HepG2 (cell line): Measurements from ENCODE around the gene OGA. TPM values are rescaled to one million over a fixed set of nuclear protein-coding genes. Genes with fewer than 3 reads are reported as not detected.

Experiments
- AGO1 ChIP-seq: fragments of 200-400 bp; formaldehyde crosslinking; IDR thresholded peaks from 2 replicates; pipeline ENCODE4 v1.6.1; 2017; ENCODE audit warnings: mild to moderate bottlenecking, low read depth, low read length, moderate library complexity; ENCODE audit not compliant: poor library complexity, severe bottlenecking
- DR1 ChIP-seq: sonication (generic); formaldehyde crosslinking; IDR thresholded peaks from 2 replicates; pipeline ENCODE4 v1.8.0; 2021; ENCODE audit warnings: mild to moderate bottlenecking, missing genetic modification reagents, inconsistent platforms
- ESRRA ChIP-seq: sonication (generic); formaldehyde crosslinking; IDR thresholded peaks from 2 replicates; pipeline ENCODE4 v1.5.1; 2020; ENCODE audit warnings: mild to moderate bottlenecking, low read depth, missing genetic modification reagents
- HHEX ChIP-seq: IDR thresholded peaks from 2 replicates; pipeline ENCODE4 v1.6.1; 2016; ENCODE audit warnings: control low read depth
- MED1 ChIP-seq: sonication (generic); formaldehyde crosslinking; IDR thresholded peaks from 2 replicates; pipeline ENCODE4 v1.4.0; 2020; ENCODE audit warnings: missing genetic modification reagents
- SIN3B ChIP-seq: fragments of 150-350 bp; IDR thresholded peaks from 2 replicates; pipeline ENCODE4 v1.6.1; 2014; ENCODE audit warnings: low read length
- SRF ChIP-seq: IDR thresholded peaks from 2 replicates; pipeline ENCODE4 v1.6.1; 2011; ENCODE audit warnings: mild to moderate bottlenecking, low read depth, low read length, moderate library complexity
- TAF1 ChIP-seq: sonication (generic); formaldehyde crosslinking; IDR thresholded peaks from 2 replicates; pipeline ENCODE4 v1.4.0; 2020; ENCODE audit warnings: missing genetic modification reagents
- ZNF274 ChIP-seq: sonication (generic); formaldehyde crosslinking; IDR thresholded peaks from 2 replicates; pipeline ENCODE4 v1.5.1; 2020; ENCODE audit warnings: mild to moderate bottlenecking, missing genetic modification reagents
- ZNF382 ChIP-seq: sonication (generic); formaldehyde crosslinking; IDR thresholded peaks from 2 replicates; pipeline ENCODE4 v1.5.0; 2020; ENCODE audit warnings: missing genetic modification reagents, mild to moderate bottlenecking, borderline replicate concordance
- ZNF441 ChIP-seq: sonication (generic); formaldehyde crosslinking; IDR thresholded peaks from 2 replicates; pipeline ENCODE4 v1.7.0; 2021; ENCODE audit warnings: missing genetic modification reagents, borderline replicate concordance
- ZNF768 ChIP-seq: sonication (generic); formaldehyde crosslinking; IDR thresholded peaks from 2 replicates; pipeline ENCODE4 v1.4.0; 2020; ENCODE audit warnings: missing genetic modification reagents
- ZSCAN25 ChIP-seq: sonication (generic); formaldehyde crosslinking; IDR thresholded peaks from 2 replicates; pipeline ENCODE4 v1.8.0; 2022; ENCODE audit warnings: mild to moderate bottlenecking, missing genetic modification reagents
- polyA plus RNA-seq, 8 experiments: library from polyadenylated mRNA; depleted of rRNA in 3 of 8; stranded (reverse) in 7 of 8; unstranded in 1 of 8; fragments of >200 nt; fragmentation: Illumina TruSeq in 4 of 8; extraction: Trizol in 4 of 8; gene quantifications; 2 replicates each; pipeline versions ENCODE4 v1.2.1 to v1.2.3, GENCODE V29; 2011 to 2016; ENCODE audit warnings: low read depth in 4 of 8, missing spikeins in 1 of 8, mixed read lengths in 1 of 8; ENCODE audit not compliant: insufficient read depth in 1 of 8
- total RNA-seq, 5 experiments: library from RNA; depleted of rRNA; stranded (reverse); fragments of >200 nt; fragmentation: Illumina TruSeq; extraction: Trizol; gene quantifications; 2 replicates each; pipeline ENCODE4 v1.2.3, GENCODE V29; 2016; ENCODE audit warnings: low read depth in 1 of 5
- TF ChIP-seq, protein P1 (sequence below): sonication (generic); formaldehyde crosslinking; IDR thresholded peaks from 2 replicates; pipeline ENCODE4 v1.4.0; 2020; ENCODE audit warnings: low read depth, missing genetic modification reagents
- TF ChIP-seq, protein P2 (sequence below): sonication (generic); formaldehyde crosslinking; IDR thresholded peaks from 2 replicates; pipeline ENCODE4 v1.5.1; 2020; ENCODE audit warnings: mild to moderate bottlenecking, missing genetic modification reagents
- TF ChIP-seq, protein P3 (sequence below): sonication (generic); formaldehyde crosslinking; conservative IDR thresholded peaks from 2 replicates; pipeline ENCODE4 v1.4.0; 2020; ENCODE audit warnings: missing genetic modification reagents

The OGA gene
- total and polyA plus RNA-seq, 2 of the 13 experiments (the other 11 are each of a cell fraction or from before 2014, with no cell fraction given) = 33.2 to 39.8 TPM

DNA sequence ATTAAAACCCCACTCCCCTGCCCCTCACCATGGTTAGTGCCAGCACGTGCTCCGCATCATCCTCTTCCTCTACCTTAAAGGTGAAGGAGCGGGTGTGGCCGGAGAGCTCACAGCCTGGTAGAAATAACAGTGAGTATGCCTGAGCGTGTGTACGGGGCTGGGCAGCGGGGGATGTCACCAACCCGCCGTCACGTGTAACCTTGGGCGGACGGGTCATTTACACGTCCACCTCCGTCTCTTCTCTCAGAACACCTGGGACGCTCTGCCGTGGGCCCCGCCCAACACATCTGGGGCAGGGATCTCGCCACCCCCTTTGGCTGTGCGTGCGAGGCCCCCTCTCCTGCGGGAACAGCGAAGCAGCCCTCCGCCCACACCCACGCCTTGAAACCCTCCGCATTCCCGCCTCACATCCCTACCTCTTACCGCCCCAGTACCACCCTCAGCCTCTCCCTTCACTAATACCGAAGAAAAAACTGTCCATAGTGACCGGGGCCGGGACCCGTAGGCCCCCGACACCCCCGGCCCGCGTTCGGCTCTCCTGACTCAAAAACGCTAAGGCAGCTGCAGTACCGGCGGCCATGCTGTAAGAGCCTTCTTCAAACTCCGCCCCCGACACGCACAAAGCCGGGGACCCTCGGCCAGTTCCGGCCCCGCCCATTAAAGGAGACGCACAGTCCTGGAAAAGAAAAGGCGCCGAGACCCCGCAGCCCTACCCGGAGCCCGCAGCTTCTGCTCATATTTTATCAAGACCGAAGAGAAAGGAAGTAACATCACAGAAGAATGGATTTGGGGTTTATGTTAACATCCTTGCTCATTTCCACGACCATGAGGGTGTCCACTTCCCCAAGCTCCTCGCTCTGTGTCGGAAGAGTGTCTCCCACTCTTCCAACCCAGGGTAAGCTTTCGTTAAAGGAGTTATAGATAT, 35.2 kb downstream of the OGA start, which contains the start of gene NPM3 (continued):
- TF ChIP-seq AGO1 (peak; percentile 79), ZNF382 (CRISPR knock-in tag) (no peak), TAF1 (CRISPR knock-in tag) (peak; percentile 64; the same call in 1 of the 2 replicates), MED1 (CRISPR knock-in tag) (0 out of 2 replicates have a peak, but pooled peaks have one; percentile 22), ZNF274 (CRISPR knock-in tag) (no peak; the same call in 1 of the 2 replicates), HHEX (CRISPR knock-in tag) (no peak), SIN3B (peak; percentile 93), SRF (no peak), ZSCAN25 (no peak), DR1 (CRISPR knock-in tag) (no peak), ZNF441 (CRISPR knock-in tag) (peak; percentile 75), ESRRA (CRISPR knock-in tag) (no peak), ZNF768 (no peak)
- TF ChIP-seq, protein P1, sequence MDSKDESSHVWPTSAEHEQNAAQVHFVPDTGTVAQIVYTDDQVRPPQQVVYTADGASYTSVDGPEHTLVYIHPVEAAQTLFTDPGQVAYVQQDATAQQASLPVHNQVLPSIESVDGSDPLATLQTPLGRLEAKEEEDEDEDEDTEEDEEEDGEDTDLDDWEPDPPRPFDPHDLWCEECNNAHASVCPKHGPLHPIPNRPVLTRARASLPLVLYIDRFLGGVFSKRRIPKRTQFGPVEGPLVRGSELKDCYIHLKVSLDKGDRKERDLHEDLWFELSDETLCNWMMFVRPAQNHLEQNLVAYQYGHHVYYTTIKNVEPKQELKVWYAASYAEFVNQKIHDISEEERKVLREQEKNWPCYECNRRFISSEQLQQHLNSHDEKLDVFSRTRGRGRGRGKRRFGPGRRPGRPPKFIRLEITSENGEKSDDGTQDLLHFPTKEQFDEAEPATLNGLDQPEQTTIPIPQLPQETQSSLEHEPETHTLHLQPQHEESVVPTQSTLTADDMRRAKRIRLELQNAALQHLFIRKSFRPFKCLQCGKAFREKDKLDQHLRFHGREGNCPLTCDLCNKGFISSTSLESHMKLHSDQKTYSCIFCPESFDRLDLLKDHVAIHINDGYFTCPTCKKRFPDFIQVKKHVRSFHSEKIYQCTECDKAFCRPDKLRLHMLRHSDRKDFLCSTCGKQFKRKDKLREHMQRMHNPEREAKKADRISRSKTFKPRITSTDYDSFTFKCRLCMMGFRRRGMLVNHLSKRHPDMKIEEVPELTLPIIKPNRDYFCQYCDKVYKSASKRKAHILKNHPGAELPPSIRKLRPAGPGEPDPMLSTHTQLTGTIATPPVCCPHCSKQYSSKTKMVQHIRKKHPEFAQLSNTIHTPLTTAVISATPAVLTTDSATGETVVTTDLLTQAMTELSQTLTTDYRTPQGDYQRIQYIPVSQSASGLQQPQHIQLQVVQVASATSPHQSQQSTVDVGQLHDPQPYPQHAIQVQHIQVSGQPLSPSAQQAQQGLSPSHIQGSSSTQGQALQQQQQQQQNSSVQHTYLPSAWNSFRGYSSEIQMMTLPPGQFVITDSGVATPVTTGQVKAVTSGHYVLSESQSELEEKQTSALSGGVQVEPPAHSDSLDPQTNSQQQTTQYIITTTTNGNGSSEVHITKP (CRISPR knock-in tag) = peak; percentile 46; the same call in 1 of the 2 replicates
- TF ChIP-seq, protein P2, sequence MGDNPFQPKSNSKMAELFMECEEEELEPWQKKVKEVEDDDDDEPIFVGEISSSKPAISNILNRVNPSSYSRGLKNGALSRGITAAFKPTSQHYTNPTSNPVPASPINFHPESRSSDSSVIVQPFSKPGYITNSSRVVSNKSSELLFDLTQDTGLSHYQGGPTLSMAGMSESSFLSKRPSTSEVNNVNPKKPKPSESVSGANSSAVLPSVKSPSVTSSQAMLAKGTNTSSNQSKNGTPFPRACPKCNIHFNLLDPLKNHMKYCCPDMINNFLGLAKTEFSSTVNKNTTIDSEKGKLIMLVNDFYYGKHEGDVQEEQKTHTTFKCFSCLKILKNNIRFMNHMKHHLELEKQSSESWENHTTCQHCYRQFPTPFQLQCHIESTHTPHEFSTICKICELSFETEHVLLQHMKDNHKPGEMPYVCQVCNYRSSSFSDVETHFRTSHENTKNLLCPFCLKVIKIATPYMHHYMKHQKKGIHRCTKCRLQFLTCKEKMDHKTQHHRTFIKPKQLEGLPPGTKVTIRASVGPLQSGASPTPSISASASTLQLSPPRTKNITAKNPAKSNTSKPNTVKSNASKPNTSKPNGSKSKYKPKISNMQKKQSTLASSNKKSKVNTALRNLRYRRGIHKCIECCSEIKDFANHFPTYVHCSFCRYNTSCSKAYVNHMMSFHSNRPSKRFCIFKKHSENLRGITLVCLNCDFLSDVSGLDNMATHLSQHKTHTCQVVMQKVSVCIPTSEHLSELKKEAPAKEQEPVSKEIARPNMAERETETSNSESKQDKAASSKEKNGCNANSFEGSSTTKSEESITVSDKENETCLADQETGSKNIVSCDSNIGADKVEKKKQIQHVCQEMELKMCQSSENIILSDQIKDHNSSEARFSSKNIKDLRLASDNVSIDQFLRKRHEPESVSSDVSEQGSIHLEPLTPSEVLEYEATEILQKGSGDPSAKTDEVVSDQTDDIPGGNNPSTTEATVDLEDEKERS (CRISPR knock-in tag) = peak; percentile 65; the same call in 1 of the 2 replicates
- TF ChIP-seq, protein P3, sequence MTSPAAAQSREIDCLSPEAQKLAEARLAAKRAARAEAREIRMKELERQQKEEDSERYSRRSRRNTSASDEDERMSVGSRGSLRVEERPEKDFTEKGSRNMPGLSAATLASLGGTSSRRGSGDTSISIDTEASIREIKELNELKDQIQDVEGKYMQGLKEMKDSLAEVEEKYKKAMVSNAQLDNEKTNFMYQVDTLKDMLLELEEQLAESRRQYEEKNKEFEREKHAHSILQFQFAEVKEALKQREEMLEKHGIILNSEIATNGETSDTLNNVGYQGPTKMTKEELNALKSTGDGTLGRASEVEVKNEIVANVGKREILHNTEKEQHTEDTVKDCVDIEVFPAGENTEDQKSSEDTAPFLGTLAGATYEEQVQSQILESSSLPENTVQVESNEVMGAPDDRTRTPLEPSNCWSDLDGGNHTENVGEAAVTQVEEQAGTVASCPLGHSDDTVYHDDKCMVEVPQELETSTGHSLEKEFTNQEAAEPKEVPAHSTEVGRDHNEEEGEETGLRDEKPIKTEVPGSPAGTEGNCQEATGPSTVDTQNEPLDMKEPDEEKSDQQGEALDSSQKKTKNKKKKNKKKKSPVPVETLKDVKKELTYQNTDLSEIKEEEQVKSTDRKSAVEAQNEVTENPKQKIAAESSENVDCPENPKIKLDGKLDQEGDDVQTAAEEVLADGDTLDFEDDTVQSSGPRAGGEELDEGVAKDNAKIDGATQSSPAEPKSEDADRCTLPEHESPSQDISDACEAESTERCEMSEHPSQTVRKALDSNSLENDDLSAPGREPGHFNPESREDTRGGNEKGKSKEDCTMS (CRISPR knock-in tag) = no peak
